ENCODE results near the gene HOXB6.

HOXB6 gene

DNA sequence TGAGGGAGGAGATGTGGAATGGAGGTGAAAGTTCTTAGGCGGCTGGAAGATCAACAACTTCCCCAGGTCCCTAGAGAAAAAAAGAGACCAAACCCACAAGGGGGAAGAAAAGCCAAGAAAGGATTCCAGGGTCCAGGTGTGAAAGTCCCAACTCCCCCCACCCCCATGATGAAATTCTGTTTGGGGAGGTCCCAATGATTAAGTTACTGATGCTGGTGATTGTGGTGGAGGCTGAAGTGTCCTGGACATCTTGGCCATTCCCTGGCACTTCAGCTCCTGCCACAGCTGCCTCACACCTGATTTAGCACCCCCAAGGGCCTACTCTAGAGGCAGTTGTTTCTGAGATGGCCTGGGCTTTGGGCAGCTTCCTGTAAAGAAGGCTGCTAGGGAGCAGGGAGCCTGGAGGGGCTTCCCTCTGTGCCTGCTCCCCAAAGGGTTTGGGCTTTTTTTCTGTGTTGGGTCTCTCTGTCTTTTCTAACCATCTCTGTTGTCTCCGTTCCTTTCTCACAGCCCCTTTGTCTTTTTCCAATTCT is 39.7 kb downstream of the HOXB6 start:
- peaks cover 5 to 12% of the 10 kb centered on the region in 2 donors for H3K4me1 Mint-ChIP-seq
- H3K36me3 Mint-ChIP-seq, result no peaks in the 10 kb centered on the region
- H3K9me3 Mint-ChIP-seq, result no peaks in the 10 kb centered on the region
- H3K27ac Mint-ChIP-seq, result no peak overlapping the region
- ATAC-seq (replicated peaks), result no peak
- DNase-seq, result no peak
- H3K4me3 Mint-ChIP-seq, result no peak overlapping the region
- H3K27me3 Mint-ChIP-seq, result peaks cover 38 to 47% of the 10 kb centered on the region in 2 donors

DNA sequence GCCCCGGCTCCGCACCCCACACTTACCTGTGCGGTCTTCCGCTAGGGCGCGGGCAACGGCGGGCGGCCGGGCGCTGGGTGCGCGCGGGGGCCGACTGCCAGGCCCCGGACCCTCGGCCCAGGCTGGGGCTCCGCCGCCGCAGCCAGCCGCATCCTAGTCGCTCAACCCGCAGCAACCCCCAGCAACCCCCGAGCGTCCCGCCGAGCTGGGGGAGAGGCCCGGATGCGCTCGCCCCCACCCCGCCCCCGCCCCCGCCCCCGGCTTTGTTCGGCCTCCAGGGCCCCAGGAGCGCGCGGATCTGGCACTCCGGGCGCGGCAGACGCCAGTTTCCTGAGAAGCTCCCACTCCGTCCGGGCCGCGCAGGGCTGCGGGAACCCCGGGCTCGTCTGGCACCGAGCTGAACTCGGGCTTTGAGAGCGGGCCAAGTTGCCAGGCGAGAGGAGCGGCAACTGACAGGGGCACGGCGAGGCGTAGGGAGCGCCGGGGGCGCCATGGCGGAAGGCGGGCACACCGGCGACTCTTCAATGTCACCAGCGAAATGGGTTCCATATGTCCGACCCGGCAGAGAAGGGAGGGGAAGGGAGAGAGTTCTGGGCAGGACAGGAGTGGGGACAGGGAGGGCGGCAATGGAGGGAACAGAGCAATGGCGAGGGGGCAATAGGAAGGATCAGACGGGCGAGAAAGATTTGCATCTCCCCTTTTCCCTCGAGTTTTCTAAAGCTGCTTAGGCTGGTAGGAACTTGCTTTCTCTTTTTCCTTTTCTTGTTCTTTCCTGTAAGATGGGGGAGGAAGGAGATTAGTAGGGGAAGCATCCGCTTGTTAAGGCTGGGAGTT is 40.4 kb downstream of the HOXB6 start:
- Mint-ChIP-seq H3K4me1 (peaks cover 5 to 12% of the 10 kb centered on the region in 2 donors), H3K27me3 (peaks cover 43 to 45% of the 10 kb centered on the region in 2 donors), H3K36me3 (no peaks in the 10 kb centered on the region), H3K4me3 (peak overlapping the region in 1 of 2 donors; percentile 28), H3K9me3 (no peaks in the 10 kb centered on the region), H3K27ac (no peak overlapping the region)
- ATAC-seq (replicated peaks), result no peak
- no peak for DNase-seq

DNA sequence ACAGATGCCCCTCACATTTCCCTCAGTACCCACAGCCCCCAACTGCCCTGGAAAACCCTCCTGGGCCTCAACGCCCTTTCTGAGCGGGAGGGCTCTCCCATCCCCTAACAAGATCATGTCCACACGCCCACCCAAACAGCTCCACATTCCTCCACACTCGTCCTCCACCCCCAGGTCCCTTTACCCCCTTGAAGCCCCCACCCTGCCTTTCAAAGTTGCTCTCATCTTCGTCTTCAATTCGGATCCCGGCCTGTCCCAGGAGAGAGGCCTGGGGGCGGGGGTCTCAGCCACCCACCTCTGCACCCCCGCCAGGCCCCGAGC is 41.0 kb downstream of the HOXB6 start:
- ATAC-seq (replicated peaks) (no peak), DNase-seq (no peak)
- H3K9me3 Mint-ChIP-seq, result no peaks in the 10 kb centered on the region
- no peaks in the 10 kb centered on the region for H3K36me3 Mint-ChIP-seq
- peaks cover 44 to 49% of the 10 kb centered on the region in 2 donors for H3K27me3 Mint-ChIP-seq
- no peak overlapping the region for H3K27ac Mint-ChIP-seq
- H3K4me3 Mint-ChIP-seq, result no peak overlapping the region
- peaks cover 5 to 12% of the 10 kb centered on the region in 2 donors for H3K4me1 Mint-ChIP-seq

DNA sequence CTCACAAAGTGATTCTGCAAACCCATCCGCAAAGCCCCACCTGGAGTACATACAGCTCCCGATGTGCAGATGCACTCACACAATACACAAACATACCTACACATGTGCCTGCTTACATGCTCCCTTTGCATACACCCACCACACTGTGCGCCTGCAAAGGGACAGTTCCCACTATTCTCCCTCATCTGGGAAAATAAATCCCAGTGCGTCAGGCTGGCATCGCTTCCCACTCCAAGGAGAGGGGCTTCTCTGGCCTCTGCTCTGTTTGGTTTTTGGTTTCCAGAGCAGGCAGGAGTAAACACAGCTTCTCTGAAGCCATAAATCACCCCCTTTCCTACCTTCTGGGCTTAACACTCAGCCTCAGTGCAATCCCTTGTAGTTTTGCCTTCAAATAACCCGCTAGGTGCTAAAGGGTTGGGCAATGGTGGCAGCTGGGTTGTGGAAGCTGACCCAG is 41.4 kb downstream of the HOXB6 start:
- peaks cover 45 to 53% of the 10 kb centered on the region in 2 donors for H3K27me3 Mint-ChIP-seq
- no peak overlapping the region for H3K4me3 Mint-ChIP-seq
- DNase-seq (no peak), ATAC-seq (replicated peaks) (no peak)
- H3K4me1 Mint-ChIP-seq, result peaks cover 3 to 9% of the 10 kb centered on the region in 2 donors
- no peak overlapping the region for H3K27ac Mint-ChIP-seq
- H3K36me3 Mint-ChIP-seq, result no peaks in the 10 kb centered on the region
- H3K9me3 Mint-ChIP-seq, result no peaks in the 10 kb centered on the region

DNA sequence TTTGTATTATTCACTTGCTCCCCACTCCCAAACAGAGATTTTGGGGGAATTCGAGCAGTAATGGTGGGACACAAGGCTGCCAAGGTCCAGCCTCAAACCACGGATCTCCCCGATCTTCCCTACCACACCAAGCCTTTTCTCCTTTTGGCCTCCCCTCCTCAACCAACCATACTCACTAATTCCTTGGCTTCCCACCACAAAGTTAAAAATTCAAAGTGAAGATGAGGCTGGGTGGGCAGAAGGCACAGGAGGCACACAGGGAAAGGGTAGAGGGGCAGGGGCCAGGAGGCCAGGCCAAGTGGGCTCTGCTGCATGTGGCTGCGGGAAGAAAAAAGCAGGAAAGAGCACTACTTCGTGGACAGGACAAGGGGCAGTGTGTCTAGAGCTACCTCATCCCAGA is 41.9 kb downstream of the HOXB6 start:
- Mint-ChIP-seq H3K9me3 (no peaks in the 10 kb centered on the region), H3K27ac (no peak overlapping the region), H3K36me3 (no peaks in the 10 kb centered on the region), H3K4me1 (peaks cover 2 to 6% of the 10 kb centered on the region in 2 donors), H3K4me3 (no peak overlapping the region), H3K27me3 (peaks cover 47 to 58% of the 10 kb centered on the region in 2 donors)
- no peak for DNase-seq
- no peak for ATAC-seq (replicated peaks)

DNA sequence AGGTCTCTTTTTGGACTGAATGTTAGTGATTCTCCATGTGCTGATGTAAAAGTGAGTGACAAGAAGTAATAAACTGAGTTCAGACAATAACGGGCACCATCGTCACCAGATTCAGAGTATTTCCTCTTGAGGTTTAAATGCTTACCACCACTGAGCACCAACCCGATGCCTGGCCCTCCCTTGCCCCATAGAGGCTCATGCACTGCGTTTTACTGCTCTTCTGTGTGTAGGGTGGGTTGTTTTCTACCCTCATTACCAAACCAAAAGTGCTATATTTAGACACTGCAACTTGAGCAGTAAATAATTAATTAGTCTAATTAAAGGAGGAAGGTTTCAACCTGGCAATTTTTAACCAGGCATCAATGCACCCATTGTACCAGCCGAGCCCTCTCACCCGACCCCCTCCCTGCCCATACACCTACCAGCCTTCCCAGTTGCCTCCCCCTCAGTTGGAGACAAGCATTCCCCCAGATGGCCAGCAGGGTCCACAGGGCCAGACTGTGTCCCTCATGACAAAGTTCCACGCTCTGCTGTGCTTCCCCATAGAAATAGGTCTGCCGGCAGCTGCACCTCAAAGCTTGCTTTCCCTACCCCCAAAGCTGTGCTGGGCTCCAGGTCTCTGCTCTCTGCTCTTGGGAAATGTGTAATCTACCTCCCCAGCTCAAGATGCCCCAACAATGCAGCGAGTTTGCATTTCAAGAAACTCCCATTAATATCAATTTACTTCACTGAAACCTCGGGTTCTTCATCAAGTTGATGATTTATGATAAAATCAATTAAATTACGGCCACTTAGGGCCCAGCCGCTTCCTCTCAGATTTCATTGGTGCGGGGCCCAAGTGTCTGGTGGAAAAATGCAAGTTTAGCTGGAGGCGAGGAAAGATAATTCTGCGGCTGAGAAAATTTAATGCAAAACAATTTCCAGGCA is 42.6 kb downstream of the HOXB6 start:
- H3K4me3 Mint-ChIP-seq, result no peak overlapping the region
- H3K27me3 Mint-ChIP-seq, result peaks cover 50 to 63% of the 10 kb centered on the region in 2 donors
- H3K36me3 Mint-ChIP-seq, result no peaks in the 10 kb centered on the region
- no peak overlapping the region for H3K27ac Mint-ChIP-seq
- no peak for ATAC-seq (replicated peaks)
- no peak for DNase-seq
- H3K9me3 Mint-ChIP-seq, result no peaks in the 10 kb centered on the region
- H3K4me1 Mint-ChIP-seq, result peaks cover 2 to 6% of the 10 kb centered on the region in 2 donors

DNA sequence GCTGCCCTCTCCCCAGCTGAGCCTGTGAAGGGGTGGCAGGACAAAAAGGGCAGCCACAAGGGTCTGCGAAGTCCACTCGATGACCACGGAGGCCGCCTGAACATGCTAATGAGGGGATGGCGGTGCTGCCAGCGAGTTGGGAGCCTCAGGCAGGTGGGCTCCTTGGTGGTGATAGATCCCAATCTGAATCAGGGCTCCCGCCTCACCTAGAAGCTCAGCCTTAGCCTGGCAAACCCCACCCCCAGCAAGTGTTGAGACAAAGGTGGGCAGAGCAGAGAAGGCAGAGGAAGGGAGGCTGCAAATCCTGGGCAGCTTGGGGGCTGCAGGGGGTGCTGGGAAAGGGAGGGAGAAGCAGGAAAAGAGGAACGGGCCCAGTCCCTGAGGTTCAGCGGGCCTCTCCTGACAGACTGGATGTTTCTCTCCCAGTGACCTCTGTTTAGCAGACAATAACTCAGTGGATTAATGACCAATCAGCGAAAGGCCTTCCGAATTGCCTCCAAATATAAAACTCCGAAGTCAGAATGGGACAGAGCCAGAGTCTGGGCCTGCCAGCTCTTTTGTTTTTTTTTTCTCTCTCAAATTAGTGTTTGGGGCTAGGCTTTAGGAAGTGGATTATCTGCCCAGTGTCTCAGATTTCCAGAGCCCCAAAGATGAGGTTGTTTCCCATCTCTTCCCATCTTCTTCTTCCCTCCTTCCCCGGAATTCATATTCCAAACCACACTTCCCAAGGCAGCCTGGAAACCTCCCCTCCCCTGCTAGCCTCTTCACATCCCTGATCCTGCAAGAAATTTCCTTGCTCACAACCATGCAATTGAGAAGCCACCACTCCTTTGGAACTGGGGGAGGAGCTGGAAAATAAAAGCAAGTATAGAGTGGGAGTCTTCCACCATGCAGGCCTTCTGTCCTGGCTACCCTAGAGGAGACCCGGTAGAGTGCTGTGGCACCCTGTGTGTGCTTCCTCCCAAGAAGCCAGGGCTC is 44.7 kb downstream of the HOXB6 start:
- peaks cover 68 to 84% of the 10 kb centered on the region in 2 donors for H3K27me3 Mint-ChIP-seq
- H3K9me3 Mint-ChIP-seq, result no peaks in the 10 kb centered on the region
- no peak overlapping the region for H3K4me3 Mint-ChIP-seq
- DNase-seq (no peak), ATAC-seq (replicated peaks) (no peak)
- H3K36me3 Mint-ChIP-seq, result no peaks in the 10 kb centered on the region
- H3K27ac Mint-ChIP-seq, result peak overlapping the region; percentile 37
- H3K4me1 Mint-ChIP-seq, result peaks cover 3 to 15% of the 10 kb centered on the region in 2 donors

DNA sequence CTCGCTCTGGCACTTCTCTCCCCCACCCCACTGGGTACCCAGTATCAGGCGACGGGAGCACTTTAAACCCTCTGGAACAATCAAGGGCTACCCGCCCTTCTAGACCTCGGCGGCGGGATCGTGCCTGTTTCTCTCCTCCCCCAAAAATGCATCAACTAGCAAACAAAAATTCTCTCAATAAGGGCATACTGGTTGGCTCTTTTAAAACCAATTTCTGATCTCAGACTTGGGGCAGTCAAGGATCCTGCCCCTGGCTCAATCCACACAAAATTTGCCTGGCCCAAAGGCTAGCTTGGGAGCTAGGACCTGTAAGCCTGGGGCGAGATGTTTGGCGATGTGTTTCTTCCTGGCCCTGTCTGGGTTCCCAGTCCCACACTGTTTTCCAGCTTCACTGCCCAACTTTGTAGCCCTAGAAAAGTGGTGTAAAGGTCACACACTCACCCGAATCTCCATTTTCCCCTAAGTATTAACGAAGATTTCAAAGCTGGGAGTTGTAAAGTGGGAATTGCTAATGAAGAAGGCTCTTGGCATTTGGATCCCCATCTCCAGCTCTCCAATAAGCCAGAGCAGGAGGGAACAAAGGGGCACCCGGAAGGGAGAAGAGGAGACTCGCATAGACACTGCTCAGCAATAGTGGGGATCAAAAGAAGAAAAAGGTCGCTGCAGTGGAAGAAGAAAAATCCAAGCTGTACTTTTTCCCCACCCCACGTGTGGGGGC is 45.5 kb downstream of the HOXB6 start:
- Mint-ChIP-seq H3K9me3 (no peaks in the 10 kb centered on the region), H3K27me3 (peaks cover 70 to 92% of the 10 kb centered on the region in 2 donors), H3K4me1 (peaks cover 3 to 17% of the 10 kb centered on the region in 2 donors), H3K36me3 (peaks cover 0 to 2% of the 10 kb centered on the region in 2 donors), H3K4me3 (no peak overlapping the region), H3K27ac (no peak overlapping the region)
- ATAC-seq (replicated peaks), result no peak
- DNase-seq, result no peak

DNA sequence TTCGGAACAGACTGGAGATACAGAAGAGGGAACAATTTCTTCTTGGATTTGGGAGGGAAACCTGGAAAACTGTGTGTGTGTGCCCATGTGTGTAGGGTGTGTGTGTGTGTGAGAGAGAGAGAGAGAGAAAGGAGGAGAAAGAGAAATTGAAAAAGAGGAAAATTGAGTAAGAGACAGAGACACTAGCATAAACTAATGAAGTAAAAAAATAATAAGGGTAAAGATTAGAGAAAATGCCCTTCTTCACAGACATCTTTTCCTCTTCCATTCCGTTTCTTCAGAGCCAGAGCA is 46.0 kb downstream of the HOXB6 start:
- Mint-ChIP-seq H3K27me3 (peaks cover 71 to 95% of the 10 kb centered on the region in 2 donors), H3K4me1 (peaks cover 3 to 18% of the 10 kb centered on the region in 2 donors)

DNA sequence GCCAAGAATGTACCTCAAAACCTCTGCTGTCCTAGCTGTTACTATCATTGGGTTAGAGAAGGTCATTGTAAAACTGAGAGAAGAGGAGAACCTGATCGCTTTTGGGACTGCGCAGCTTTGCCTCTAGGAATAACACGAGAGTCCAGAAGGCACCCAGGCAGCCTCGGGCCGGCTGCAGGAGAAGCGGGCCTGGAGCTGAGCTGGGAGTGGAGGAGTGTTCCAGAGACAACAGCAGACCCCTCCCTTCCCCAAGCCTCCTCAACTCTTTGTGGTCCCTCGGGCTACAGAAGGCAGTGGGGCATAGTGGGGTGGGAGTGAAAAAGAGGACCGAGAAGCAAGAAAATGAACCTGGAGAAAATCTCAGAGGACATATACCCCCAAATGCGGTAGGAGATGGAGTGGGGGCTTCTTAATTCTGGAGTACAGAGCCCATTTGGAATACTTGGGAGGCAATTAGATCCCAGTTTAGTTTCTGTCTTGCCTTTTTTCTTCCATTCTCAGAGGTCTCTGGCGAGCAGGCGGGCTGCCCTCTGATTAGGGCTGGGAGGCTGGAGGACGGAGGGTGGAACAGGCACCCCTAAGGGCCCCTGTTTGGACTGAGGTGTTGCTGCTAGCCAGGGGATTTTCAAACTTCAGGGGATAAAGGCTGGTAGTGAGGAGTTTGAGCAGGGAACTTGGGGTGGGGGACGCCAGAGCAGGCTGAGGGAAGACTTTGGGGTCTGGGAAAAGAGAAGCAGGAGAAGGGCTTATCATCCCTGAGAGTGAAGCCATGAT is 46.5 kb downstream of the HOXB6 start:
- Mint-ChIP-seq H3K27ac (no peak overlapping the region), H3K27me3 (peaks cover 66 to 95% of the 10 kb centered on the region in 2 donors)
- ATAC-seq (replicated peaks), result no peak

More for the DNA sequence above, 46.0 kb downstream of the HOXB6 start:
- DNase-seq, result no peak
- Mint-ChIP-seq H3K9me3 (no peaks in the 10 kb centered on the region), H3K27ac (no peak overlapping the region), H3K4me3 (no peak overlapping the region), H3K36me3 (peaks cover 0 to 2% of the 10 kb centered on the region in 2 donors)
- ATAC-seq (replicated peaks), result no peak

DNA sequence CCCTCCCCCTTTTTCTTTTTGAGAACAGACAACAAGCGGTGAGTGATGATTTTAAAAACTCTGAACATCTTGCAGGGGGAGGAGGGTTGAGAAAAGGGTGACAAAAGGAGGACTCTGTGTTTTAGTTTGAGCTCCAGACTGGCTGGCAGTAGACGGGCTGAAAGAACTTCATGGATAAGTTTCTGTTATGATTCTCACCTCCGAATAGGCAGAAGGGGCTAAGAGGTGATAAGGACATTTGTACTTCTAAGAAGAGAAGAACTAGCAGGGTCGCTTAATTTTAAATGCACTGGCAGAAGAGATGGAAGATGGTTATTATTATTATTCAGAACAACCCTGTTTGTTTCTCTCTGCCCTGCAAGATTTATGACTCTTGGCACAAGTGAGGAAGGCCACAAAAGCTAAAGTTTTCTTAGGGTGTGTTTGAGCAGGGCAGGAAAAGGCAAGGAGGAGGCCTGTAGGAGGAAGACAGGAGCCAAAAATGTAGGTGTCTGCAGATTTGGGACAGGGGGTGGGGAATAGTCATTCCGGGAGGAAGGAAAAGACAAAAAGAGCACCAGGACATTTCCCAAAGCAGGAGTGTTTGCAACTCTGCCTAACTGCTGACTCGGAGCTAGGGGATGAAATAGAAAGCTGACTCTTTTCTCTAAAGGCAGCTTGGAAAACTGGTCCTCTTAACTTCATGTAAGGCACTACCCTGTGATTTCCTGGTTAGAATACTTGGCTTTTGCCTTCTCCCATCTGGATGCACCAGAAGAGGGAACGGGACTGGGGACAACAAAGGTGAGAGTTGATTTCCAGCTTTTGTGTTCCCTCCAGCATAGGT is 48.0 kb downstream of the HOXB6 start:
- H3K4me3 Mint-ChIP-seq, result no peak overlapping the region
- no peak for ATAC-seq (replicated peaks)
- peaks cover 0 to 2% of the 10 kb centered on the region in 2 donors for H3K36me3 Mint-ChIP-seq
- H3K27ac Mint-ChIP-seq, result no peak overlapping the region
- no peak for DNase-seq
- H3K4me1 Mint-ChIP-seq, result peaks cover 5 to 29% of the 10 kb centered on the region in 2 donors
- H3K9me3 Mint-ChIP-seq, result no peaks in the 10 kb centered on the region
- peaks cover 59 to 90% of the 10 kb centered on the region in 2 donors for H3K27me3 Mint-ChIP-seq

More for the DNA sequence above, 46.5 kb downstream of the HOXB6 start:
- Mint-ChIP-seq H3K4me3 (no peak overlapping the region), H3K4me1 (peaks cover 3 to 18% of the 10 kb centered on the region in 2 donors), H3K9me3 (no peaks in the 10 kb centered on the region), H3K36me3 (peaks cover 0 to 2% of the 10 kb centered on the region in 2 donors)
- DNase-seq, result no peak

DNA sequence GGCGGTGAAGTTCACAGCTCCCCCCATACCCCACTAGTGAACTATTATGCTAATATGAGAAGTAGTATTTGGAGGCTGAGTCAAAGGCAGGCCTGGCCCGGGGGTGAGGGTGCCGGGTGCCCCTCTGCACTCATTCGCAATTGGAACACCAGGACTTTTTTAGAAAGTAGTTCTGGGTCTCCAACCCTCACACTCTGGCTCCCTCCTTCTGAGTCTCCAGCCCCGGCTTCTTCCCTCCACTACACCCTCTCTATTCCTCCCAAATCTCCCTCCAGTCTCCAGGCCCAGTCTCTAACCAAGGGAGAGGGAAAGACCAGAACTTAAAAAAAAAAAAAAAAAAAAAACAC is 48.6 kb downstream of the HOXB6 start:
- ATAC-seq (replicated peaks) (no peak), DNase-seq (no peak)
- Mint-ChIP-seq H3K36me3 (peaks cover 0 to 2% of the 10 kb centered on the region in 2 donors), H3K4me3 (no peak overlapping the region), H3K9me3 (no peaks in the 10 kb centered on the region), H3K4me1 (peaks cover 5 to 30% of the 10 kb centered on the region in 2 donors), H3K27me3 (peaks cover 55 to 87% of the 10 kb centered on the region in 2 donors), H3K27ac (no peak overlapping the region)

Measured in stimulated activated naive B cell treated with anti-CD40 and anti-IgM and Interleukin-4, amounts not matched to agents 10 μg/mL and 1 μg/mL and 100 μg/mL, for 72 hours (primary cell).